Measurements from ENCODE around the gene C6orf132.
"Not testable (repeated sequence)": the region's sequence is repeated elsewhere in the genome, so short reads cannot be mapped to it uniquely, and the experiment has no call there.

The C6orf132 gene

DNA sequence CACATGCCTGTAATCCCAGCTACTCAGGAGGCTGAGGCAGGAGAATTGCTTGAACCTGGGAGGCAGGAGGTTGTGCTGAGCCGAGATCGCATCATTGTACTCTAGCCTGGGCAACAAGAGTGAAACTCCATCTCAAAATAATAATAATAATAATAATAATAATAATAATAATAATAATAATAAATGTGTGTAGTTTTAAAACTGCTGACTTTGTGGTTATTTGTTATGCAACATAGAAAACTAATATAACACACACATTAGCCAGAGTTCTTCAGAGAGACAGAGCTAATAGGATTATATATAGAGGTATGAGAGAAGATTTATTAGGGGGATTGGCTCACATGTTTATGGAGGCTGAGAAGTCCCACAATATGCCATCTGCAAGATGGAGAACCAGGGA is 27.4 kb upstream of the C6orf132 start:
- peaks cover 28% of the 10 kb centered on the region for H3K27me3 Mint-ChIP-seq
- CTCF ChIA-PET: interaction anchor here (0.6 to 1.5 kb wide), 3 partner anchors 9 to 378 kb away, joined by 3 to 5 read pairs (median 3); no protein-coding TSS in a partner anchor
- not testable (repeated sequence) for DNase-seq, H3K27ac Mint-ChIP-seq, H3K9me3 Mint-ChIP-seq, H3K4me3 Mint-ChIP-seq, H3K4me1 Mint-ChIP-seq, H3K36me3 Mint-ChIP-seq

DNA sequence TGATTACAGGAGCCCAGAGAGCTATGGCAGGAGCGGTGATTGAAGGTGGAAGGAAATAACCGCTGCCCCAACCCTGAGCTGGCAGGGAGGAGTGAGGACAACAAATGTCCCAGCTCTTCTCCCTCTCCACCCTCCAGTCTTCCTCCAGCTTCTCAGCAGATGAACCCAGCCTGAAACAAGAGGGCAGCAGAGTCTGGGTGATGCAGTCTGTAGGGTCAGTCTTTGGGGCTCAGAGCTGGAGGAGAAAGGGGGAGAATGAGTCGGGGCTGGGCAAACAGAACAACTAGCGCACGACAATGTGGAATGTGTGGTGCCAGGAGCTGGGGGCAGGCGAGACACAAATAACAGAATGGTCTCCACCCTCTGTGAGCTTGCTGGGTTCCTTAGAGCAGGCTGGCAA is 26.2 kb upstream of the C6orf132 start:
- Mint-ChIP-seq H3K27me3 (peaks cover 35% of the 10 kb centered on the region), H3K27ac (no peak overlapping the region), H3K4me3 (no peak overlapping the region), H3K4me1 (peaks cover 4% of the 10 kb centered on the region), H3K36me3 (no peaks in the 10 kb centered on the region), H3K9me3 (no peaks in the 10 kb centered on the region)
- no peak for DNase-seq
- CTCF ChIA-PET: interaction anchor here (0.7 to 2.8 kb wide), 5 partner anchors 10 to 64 kb away, joined by 3 to 12 read pairs (median 4); no protein-coding TSS in a partner anchor

DNA sequence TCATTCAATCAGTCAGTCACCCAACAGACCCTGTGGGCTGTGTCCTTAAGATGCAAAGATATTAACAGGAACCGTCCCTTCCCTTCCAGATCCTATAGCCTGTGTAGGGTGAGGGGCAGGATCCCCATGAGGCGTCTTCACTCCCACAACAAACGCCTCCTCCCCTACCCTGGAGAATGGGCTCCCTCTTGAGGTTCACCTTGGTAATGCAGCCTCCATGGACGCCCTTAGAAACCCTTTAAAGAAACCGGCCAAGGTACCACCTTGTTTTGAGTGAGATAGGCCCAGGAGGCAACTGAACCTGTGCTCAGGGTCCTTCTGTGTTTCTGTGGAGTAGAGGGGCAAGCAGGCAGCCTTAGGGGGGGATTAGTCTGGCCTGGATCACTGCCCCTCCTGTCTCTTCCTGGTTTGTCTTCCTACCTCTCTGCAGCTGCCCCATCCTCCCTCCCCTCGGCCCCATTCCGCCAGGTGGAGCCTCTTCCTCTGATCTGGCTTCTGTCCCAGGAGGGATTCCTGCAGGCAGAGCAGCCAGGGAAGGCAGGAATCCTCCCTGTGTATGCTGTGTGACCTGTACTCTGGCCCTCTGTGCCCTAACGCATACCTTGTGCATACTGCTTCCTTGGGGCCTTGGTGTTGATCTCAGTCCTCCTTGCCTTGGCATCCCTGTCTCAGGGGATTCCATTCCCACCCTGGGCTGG is 24.2 kb upstream of the C6orf132 start:
- Mint-ChIP-seq H3K4me1 (peaks cover 4% of the 10 kb centered on the region), H3K4me3 (no peak overlapping the region), H3K27ac (no peak overlapping the region), H3K36me3 (no peaks in the 10 kb centered on the region), H3K27me3 (peaks cover 40% of the 10 kb centered on the region), H3K9me3 (no peaks in the 10 kb centered on the region)
- CTCF ChIA-PET: interaction anchor here (0.7 to 3.3 kb wide), 6 partner anchors 62 to 382 kb away, joined by 3 to 18 read pairs (median 4); no protein-coding TSS in a partner anchor
- DNase-seq: peak; percentile 87

DNA sequence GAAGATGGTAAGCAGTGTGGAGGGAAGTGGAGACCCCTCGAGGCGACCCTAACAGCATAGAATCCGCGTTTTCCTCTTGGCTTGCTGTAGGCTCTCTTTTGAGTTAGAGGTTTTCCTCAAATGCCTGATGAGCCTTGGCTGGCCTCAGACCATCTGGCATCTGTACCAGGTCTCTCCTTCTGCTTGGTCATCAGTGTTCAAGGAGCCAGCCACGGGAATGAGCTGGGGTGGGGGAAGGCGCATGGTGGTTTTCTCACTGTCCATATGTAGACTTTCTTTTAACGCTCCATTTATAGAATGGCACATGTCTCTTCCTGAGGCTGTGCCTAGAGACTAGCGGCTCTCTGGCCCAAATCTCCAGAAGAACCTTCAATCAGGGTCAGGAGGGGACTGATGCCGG is 22.6 kb upstream of the C6orf132 start:
- no peak overlapping the region for H3K27ac Mint-ChIP-seq
- CTCF ChIA-PET: interaction anchor here (0.7 to 3.3 kb wide), 4 partner anchors 13 to 377 kb away, joined by 3 to 18 read pairs (median 6); partner anchors contain the start of gene TOMM6
- no peaks in the 10 kb centered on the region for H3K9me3 Mint-ChIP-seq
- DNase-seq: no peak
- no peaks in the 10 kb centered on the region for H3K36me3 Mint-ChIP-seq
- peaks cover 52% of the 10 kb centered on the region for H3K27me3 Mint-ChIP-seq
- H3K4me3 Mint-ChIP-seq: no peak overlapping the region
- H3K4me1 Mint-ChIP-seq: peaks cover 4% of the 10 kb centered on the region

DNA sequence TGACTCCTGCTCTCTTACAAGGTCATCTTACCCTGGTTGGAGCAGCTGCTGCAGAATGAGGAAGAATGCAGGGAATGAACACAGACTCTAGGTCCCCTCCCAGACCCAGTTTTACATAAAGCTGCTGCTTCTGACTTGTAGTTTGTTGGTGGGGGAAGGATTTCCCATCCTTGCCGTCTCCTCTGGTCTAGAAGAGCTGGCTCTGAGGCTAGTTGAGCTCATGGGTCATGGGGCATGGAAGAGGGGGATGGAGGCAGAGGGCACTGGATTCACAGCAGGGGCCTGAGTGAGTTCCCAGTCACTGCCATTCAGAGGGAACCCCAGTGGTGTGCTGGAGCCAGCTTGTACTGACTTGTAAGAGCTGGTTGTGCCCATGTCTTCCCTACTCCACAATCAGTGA is 21.6 kb upstream of the C6orf132 start:
- Mint-ChIP-seq H3K9me3 (no peaks in the 10 kb centered on the region), H3K27me3 (peaks cover 48% of the 10 kb centered on the region), H3K36me3 (no peaks in the 10 kb centered on the region), H3K4me3 (no peak overlapping the region), H3K27ac (no peak overlapping the region), H3K4me1 (peaks cover 4% of the 10 kb centered on the region)
- DNase-seq: no peak
- CTCF ChIA-PET: interaction anchor here (1.0 to 3.3 kb wide), 5 partner anchors 50 to 376 kb away, joined by 3 to 18 read pairs (median 4); partner anchors contain the start of gene TOMM6

DNA sequence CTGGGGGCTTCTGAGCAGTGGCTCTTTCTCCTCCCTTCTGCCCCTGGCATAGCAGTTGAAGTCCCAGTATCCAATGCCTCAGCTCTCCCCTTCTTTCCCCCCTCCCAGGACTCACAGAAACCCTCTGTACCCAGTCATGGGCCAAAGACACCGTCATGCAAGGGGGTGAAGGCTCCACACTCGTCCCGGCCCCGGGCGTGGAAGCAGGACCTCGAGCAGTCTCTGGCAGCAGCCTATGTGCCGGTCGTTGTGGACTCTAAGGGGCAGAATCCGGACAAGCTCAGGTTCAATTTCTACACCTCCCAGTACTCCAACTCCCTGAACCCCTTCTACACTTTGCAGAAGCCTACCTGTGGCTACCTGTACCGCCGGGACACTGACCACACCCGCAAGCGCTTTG is 20.4 kb upstream of the C6orf132 start:
- Mint-ChIP-seq H3K27ac (no peak overlapping the region), H3K9me3 (no peaks in the 10 kb centered on the region), H3K4me1 (peaks cover 4% of the 10 kb centered on the region), H3K27me3 (peaks cover 55% of the 10 kb centered on the region), H3K4me3 (no peak overlapping the region), H3K36me3 (no peaks in the 10 kb centered on the region)
- DNase-seq: no peak
- CTCF ChIA-PET: interaction anchor here (1.0 kb wide), 1 partner anchor 52 kb away, joined by 3 read pairs; no protein-coding TSS in a partner anchor

DNA sequence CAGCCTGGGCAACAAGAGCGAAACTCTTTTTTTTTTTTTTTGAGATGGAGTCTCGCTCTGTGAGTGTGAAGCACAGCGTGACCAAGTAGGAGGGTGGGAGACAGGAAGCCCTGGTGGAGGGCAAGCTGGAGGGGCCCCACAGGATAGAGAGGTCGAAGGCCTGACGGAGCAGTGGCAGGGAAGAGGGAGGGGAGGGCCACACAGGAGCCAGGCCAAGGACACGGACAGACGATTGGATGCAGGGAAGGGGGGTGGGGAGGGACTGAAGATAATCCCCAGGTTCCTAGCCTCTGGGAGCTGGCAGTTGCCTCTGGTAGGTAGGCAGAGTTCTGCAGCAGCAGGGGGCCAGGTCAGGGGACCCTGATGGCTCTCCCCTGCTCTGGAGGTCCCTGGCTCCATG is 20.0 kb upstream of the C6orf132 start:
- H3K27ac Mint-ChIP-seq: no peak overlapping the region
- H3K9me3 Mint-ChIP-seq: no peaks in the 10 kb centered on the region
- H3K27me3 Mint-ChIP-seq: peaks cover 58% of the 10 kb centered on the region

DNA sequence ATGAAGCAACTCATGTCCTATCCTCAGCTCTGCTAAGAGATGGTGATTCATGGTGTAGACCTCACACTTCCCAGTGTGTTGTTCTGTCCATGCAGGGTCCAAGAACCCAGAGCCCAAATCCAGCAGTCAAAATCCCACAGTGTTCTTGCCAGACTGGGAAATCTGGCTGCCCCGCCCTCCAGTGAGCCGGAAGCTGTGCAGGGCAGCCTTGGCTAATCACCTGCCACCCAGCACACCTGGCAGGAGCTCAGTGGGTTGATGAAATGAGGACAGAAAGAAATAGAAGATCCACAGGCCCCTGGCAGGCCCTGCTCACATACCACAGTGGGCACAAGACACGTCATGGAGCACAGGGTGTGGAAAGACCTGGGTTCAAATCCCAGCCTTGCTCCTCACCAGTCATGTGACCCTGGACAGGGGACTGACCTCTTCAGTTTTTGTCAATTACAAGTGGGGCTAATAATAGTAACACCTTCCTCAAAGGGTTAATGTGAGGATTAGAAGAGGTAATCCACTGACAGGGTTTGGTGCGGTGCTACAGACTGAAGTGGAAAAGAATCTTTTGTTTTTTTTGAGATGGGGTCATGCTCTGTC is 17.1 kb upstream of the C6orf132 start:
- CTCF ChIA-PET: interaction anchor here (0.9 kb wide), 1 partner anchor 47 kb away, joined by 3 read pairs; no protein-coding TSS in a partner anchor
- Mint-ChIP-seq H3K27me3 (peaks cover 45% of the 10 kb centered on the region), H3K9me3 (no peaks in the 10 kb centered on the region), H3K4me1 (no peaks in the 10 kb centered on the region), H3K4me3 (no peak overlapping the region), H3K36me3 (no peaks in the 10 kb centered on the region), H3K27ac (no peak overlapping the region)
- DNase-seq: no peak

More for the DNA sequence above, 20.0 kb upstream of the C6orf132 start:
- no peaks in the 10 kb centered on the region for H3K36me3 Mint-ChIP-seq
- CTCF ChIA-PET: interaction anchor here (1.0 kb wide), 1 partner anchor 58 kb away, joined by 3 read pairs; no protein-coding TSS in a partner anchor
- H3K4me3 Mint-ChIP-seq: no peak overlapping the region
- H3K4me1 Mint-ChIP-seq: peaks cover 4% of the 10 kb centered on the region
- DNase-seq: no peak

DNA sequence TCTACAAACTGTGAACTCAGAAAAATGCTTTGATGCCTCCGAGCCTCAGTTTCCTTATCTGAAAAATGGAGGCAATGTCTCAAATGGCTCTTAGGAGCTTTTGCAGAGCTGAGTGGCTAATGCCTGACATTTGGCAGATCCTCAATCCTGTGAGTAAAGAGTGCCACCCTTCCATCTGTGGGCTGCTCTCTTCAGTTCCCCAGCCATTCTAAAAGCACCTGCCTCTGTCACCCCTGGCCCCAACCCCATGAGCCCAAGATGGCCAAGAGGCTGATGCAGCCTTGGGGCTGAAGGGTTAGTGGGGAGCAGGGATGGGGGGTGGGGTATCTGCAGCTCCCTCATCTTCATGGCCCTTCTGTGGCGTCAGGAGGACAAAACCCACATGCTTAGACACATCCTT is 16.2 kb upstream of the C6orf132 start:
- DNase-seq: no peak
- no peak overlapping the region for H3K27ac Mint-ChIP-seq
- no peak overlapping the region for H3K4me3 Mint-ChIP-seq
- peaks cover 45% of the 10 kb centered on the region for H3K27me3 Mint-ChIP-seq
- no peaks in the 10 kb centered on the region for H3K36me3 Mint-ChIP-seq
- H3K4me1 Mint-ChIP-seq: no peaks in the 10 kb centered on the region
- CTCF ChIA-PET: no interaction called here
- H3K9me3 Mint-ChIP-seq: no peaks in the 10 kb centered on the region

DNA sequence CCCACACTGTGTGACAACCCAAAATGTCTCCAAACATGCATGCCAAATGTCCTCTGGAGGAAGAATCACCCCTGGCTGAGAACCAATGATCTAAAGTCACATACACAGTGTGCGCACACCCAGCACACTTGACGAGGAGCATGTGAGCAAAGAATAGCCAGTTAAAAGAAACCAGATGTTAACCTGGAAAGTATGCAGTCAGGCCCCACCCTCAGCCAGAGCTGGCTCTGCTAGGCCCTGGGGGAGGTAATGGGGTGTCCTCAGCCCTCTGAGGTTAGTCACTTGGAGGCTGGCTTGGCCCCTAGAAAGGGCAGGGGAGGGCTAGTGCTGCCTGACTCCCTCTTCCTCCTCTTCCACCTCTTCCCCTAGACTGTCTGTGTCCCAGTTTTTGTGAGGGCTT is 15.6 kb upstream of the C6orf132 start:
- no peak overlapping the region for H3K27ac Mint-ChIP-seq
- DNase-seq: no peak
- CTCF ChIA-PET: no interaction called here

DNA sequence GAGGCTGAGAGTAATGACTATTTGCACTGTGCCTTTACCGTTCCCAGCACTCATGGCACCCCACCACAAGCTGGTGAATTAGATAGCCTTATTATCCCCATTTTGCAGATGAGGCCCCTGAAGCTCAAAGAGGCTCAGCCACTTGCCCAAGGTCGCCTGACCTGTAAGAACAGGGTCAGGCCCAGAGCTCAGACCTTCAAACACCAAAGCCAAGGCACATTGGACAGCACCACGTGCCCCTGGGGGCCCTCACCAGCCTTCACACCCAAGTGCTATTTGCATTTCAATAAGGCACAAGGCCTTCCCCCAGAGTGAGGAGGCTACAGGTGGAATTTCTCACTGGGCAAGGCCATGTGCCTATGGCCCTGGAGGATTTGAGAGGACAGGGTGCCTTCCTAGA is 14.2 kb upstream of the C6orf132 start:
- H3K36me3 Mint-ChIP-seq: no peaks in the 10 kb centered on the region
- H3K4me3 Mint-ChIP-seq: no peak overlapping the region
- no peaks in the 10 kb centered on the region for H3K4me1 Mint-ChIP-seq
- DNase-seq: no peak
- CTCF ChIA-PET: interaction anchor here (0.7 to 1.9 kb wide), 2 partner anchors 52 to 230 kb away, joined by 3 to 4 read pairs; no protein-coding TSS in a partner anchor
- H3K27me3 Mint-ChIP-seq: peaks cover 44% of the 10 kb centered on the region
- H3K9me3 Mint-ChIP-seq: no peaks in the 10 kb centered on the region
- no peak overlapping the region for H3K27ac Mint-ChIP-seq

More for the DNA sequence above, 15.6 kb upstream of the C6orf132 start:
- no peaks in the 10 kb centered on the region for H3K9me3 Mint-ChIP-seq
- no peaks in the 10 kb centered on the region for H3K36me3 Mint-ChIP-seq
- H3K27me3 Mint-ChIP-seq: peaks cover 43% of the 10 kb centered on the region
- H3K4me1 Mint-ChIP-seq: no peaks in the 10 kb centered on the region
- no peak overlapping the region for H3K4me3 Mint-ChIP-seq

DNA sequence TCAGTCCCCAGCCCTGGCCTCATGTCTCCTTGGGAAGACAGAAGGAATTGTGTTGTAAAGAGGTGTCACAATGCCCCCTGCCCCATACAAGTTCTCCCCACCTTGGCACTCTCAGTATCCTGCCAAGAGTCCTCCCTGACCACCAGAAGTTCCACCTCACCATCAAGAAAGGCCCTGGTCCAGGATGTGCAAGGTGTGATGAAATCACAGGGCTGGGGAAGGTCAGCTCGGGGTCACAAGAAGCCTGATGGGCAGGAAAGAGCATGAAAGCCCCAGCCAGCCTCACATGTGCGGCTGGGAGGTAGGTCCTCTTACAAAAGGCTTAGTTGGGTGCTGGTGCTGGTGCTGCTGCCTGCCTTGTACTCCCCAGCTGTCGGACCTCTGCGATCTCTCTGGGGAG is 12.9 kb upstream of the C6orf132 start:
- Mint-ChIP-seq H3K36me3 (no peaks in the 10 kb centered on the region), H3K27me3 (peaks cover 41% of the 10 kb centered on the region), H3K9me3 (no peaks in the 10 kb centered on the region), H3K4me1 (no peaks in the 10 kb centered on the region), H3K27ac (no peak overlapping the region), H3K4me3 (no peak overlapping the region)
- no peak for DNase-seq
- CTCF ChIA-PET: interaction anchor here (0.7 to 1.9 kb wide), 2 partner anchors 51 to 134 kb away, joined by 3 to 4 read pairs; no protein-coding TSS in a partner anchor

DNA sequence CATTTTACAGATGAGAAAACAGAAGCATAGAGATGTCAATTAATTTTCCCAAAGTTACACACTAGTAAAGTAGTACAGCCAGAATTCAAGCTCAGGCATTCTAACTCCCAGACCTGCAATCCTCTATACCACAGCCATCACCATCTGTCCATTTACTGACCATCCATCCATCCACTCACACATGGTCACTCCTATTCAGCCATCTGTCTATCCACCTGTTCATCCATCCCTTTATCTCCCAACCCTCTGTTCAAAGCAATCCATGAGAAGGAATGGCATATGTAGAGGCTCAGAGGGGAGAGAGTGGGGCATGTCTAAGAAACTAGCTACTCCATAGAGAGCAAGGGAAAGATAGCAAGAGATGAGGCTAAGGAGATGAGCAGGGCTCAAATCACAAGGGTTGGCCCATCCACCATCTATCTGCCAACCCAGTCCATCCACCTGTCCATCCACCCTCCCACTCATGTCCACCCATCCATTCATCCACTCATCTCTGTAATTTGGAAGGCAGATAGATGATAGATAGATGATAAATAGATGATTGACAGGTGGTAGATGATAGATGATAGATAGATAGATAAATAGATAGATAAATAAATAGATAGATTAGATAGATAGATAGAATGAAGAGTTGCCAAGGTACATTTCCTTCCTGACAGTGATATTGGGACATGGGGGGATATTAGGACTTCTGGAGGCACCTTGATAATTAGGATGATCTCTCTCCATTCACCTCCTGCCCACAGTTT is 12.2 kb upstream of the C6orf132 start:
- H3K27ac Mint-ChIP-seq: no peak overlapping the region
- no peak overlapping the region for H3K4me3 Mint-ChIP-seq
- H3K4me1 Mint-ChIP-seq: no peaks in the 10 kb centered on the region
- peaks cover 36% of the 10 kb centered on the region for H3K27me3 Mint-ChIP-seq
- no peaks in the 10 kb centered on the region for H3K9me3 Mint-ChIP-seq
- no peak for DNase-seq
- H3K36me3 Mint-ChIP-seq: no peaks in the 10 kb centered on the region
- CTCF ChIA-PET: interaction anchor here (0.7 kb wide), 1 partner anchor 134 kb away, joined by 3 read pairs; no protein-coding TSS in a partner anchor

DNA sequence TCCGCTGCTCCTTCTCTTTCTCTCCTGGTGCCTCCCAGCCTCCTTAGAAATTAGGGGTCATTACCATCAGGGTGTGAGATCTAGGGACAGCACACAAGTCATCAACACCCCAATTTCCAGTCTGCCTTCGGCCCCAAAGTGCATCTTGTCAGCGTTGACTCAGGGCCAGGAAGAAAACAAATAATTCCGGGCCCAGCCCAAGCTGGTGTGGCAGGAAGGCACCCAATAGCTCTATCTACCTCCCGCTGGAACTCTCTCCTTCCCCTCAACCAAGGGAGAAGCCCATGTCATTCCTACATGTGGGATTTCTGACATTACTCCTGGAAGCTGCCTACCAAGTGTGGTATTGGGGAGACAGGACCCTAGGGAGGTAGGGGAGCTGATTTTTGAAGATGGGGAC is 11.5 kb upstream of the C6orf132 start:
- Mint-ChIP-seq H3K27me3 (peaks cover 40% of the 10 kb centered on the region), H3K9me3 (no peaks in the 10 kb centered on the region), H3K4me3 (no peak overlapping the region), H3K36me3 (no peaks in the 10 kb centered on the region), H3K4me1 (no peaks in the 10 kb centered on the region), H3K27ac (no peak overlapping the region)
- DNase-seq: no peak
- CTCF ChIA-PET: no interaction called here
